HepG2 (cell line): ENCODE results near the gene OR8G1. TPM values are rescaled to one million over a fixed set of nuclear protein-coding genes. Genes with fewer than 3 reads are reported as not detected.

Experiments used
- ATAC-seq: fragments of 200-7000 bp; cut with Tn5 transposase; 3 replicates; pipeline ENCODE4 v1.9.1; 2020; ENCODE audit warnings: mild to moderate bottlenecking, moderate library complexity
- BruUV-seq: library from RNA; stranded (reverse); fragments of 400-500 nt; replicated peaks from 2 replicates; lab custom pipeline; 2021; lab: Mats Ljungman, UMichigan
- CTCF ChIA-PET: fragments of 300-600 bp; formaldehyde crosslinking; extraction: SDS; loops from one replicate; lab custom pipeline; 2021; ENCODE audit warnings: low total read pairs, inconsistent platforms, low intra/inter-chr PET ratio; lab: Yijun Ruan, JAX
- POLR2A ChIA-PET: fragments of 350-600 bp; sonication (Branson Sonifier 250); formaldehyde crosslinking; loops from one replicate; lab custom pipeline; 2020; ENCODE audit warnings: antibody characterized with exemption, inconsistent platforms; lab: Yijun Ruan, JAX
- DNase-seq: peaks from one replicate; pipeline ENCODE4 v3.0.0-alpha.2; 2015; ENCODE audit warnings: low spot score
- FAIRE-seq: peaks from 3 replicates; lab custom pipeline; 2011; peaks lifted over from hg19 to GRCh38; lab: Jason Lieb, UNC
- H2AFZ ChIP-seq: one replicate; pipeline ENCODE4 v1.6.1; 2011; ENCODE audit warnings: low read length, inconsistent platforms
- H3K27ac ChIP-seq: fragments of 300-600 bp; 3 replicates; pipeline ENCODE4 v1.8.0; 2011; ENCODE audit warnings: mixed run types, mild to moderate bottlenecking, mixed read lengths, low read length, inconsistent platforms; ENCODE audit not compliant: insufficient read depth; ENCODE audit errors: extremely low read length
- H3K27me3 ChIP-seq, 2 experiments: fragments of 200-600 bp in 1 of 2; 2 replicates in 1 of 2; 3 replicates in 1 of 2; pipeline versions ENCODE4 v1.6.0 to v1.8.0; 2011; ENCODE audit warnings: low read length in 2 of 2, mild to moderate bottlenecking in 2 of 2, moderate library complexity in 2 of 2, inconsistent platforms in 1 of 2; ENCODE audit not compliant: insufficient read depth in 2 of 2, control insufficient read depth in 1 of 2
- H3K36me3 ChIP-seq, 2 experiments: fragments of 200-600 bp in 1 of 2; replicated peaks in 1 of 2; 2 replicates in 1 of 2; 3 replicates in 1 of 2; pipeline versions ENCODE4 v1.5.1 to v1.8.0; 2011; ENCODE audit warnings: low read length in 2 of 2, inconsistent platforms in 1 of 2; ENCODE audit not compliant: insufficient read depth in 2 of 2, control insufficient read depth in 1 of 2
- H3K4me1 ChIP-seq: 2 replicates; pipeline ENCODE4 v1.5.1; 2012; ENCODE audit warnings: low read length, inconsistent platforms; ENCODE audit not compliant: insufficient read depth
- H3K4me2 ChIP-seq: 2 replicates; pipeline ENCODE4 v1.6.0; 2011; ENCODE audit warnings: low read depth, low read length, inconsistent platforms
- H3K4me3 ChIP-seq, 3 experiments: fragments of 200-600 bp in 1 of 3; sonication (generic), shearing (Covaris generic) in 1 of 3; replicated peaks in 1 of 3; 2 replicates each; pipeline ENCODE4 v1.5.1; 2011 to 2016; ENCODE audit warnings: low read length in 3 of 3, inconsistent platforms in 2 of 3, low read depth in 2 of 3, mild to moderate bottlenecking in 2 of 3, control low read depth in 1 of 3, mixed read lengths in 1 of 3; ENCODE audit not compliant: insufficient read depth in 1 of 3
- H3K79me2 ChIP-seq: one replicate; pipeline ENCODE4 v1.6.1; 2011; ENCODE audit warnings: low read length, inconsistent platforms; ENCODE audit not compliant: insufficient read depth
- H3K9ac ChIP-seq: 2 replicates; pipeline ENCODE4 v1.6.0; 2011; ENCODE audit warnings: mild to moderate bottlenecking, low read depth, low read length, inconsistent platforms; ENCODE audit not compliant: insufficient read depth
- H3K9me3 ChIP-seq: 2 replicates; pipeline ENCODE4 v1.5.1; 2012; ENCODE audit warnings: mild to moderate bottlenecking, low read length
- H4K20me1 ChIP-seq: 2 replicates; pipeline ENCODE4 v1.6.0; 2011; ENCODE audit warnings: inconsistent platforms, mild to moderate bottlenecking, low read length, moderate library complexity; ENCODE audit not compliant: insufficient read depth
- BATF2 ChIP-seq: sonication (generic); formaldehyde crosslinking; IDR thresholded peaks from 2 replicates; pipeline ENCODE4 v1.8.0; 2022; ENCODE audit warnings: mild to moderate bottlenecking, missing genetic modification reagents, moderate library complexity
- CERS6 ChIP-seq: sonication (generic); formaldehyde crosslinking; IDR thresholded peaks from 2 replicates; pipeline ENCODE4 v1.5.0; 2020; ENCODE audit warnings: missing genetic modification reagents
- CHCHD3 ChIP-seq: sonication (generic); formaldehyde crosslinking; IDR thresholded peaks from 2 replicates; pipeline ENCODE4 v1.8.0; 2022; ENCODE audit warnings: mild to moderate bottlenecking, missing genetic modification reagents, moderate library complexity
- DMAP1 ChIP-seq: IDR thresholded peaks from 2 replicates; pipeline ENCODE4 v1.6.1; 2016
- DNMT3B ChIP-seq: conservative IDR thresholded peaks from 2 replicates; pipeline ENCODE4 v1.6.1; 2016; ENCODE audit warnings: missing biosample characterization, control low read depth
- FOXK2 ChIP-seq: fragments of 450-650 bp; IDR thresholded peaks from 2 replicates; pipeline ENCODE4 v1.6.1; 2016
- GATAD2A ChIP-seq: IDR thresholded peaks from 2 replicates; pipeline ENCODE4 v1.6.1; 2016
- NR2F6 ChIP-seq, 2 experiments: IDR thresholded peaks; 2 replicates each; pipeline ENCODE4 v1.6.1; 2016; ENCODE audit warnings: antibody characterized with exemption in 1 of 2, mild to moderate bottlenecking in 1 of 2
- TBX2 ChIP-seq: sonication (generic); formaldehyde crosslinking; IDR thresholded peaks from 2 replicates; pipeline ENCODE4 v1.5.0; 2020; ENCODE audit warnings: missing genetic modification reagents, mild to moderate bottlenecking, borderline replicate concordance
- ZBTB33 ChIP-seq: sonication (generic); formaldehyde crosslinking; IDR thresholded peaks from 2 replicates; pipeline ENCODE4 v1.4.0; 2020; ENCODE audit warnings: missing genetic modification reagents
- ZNF136 ChIP-seq: sonication (generic); formaldehyde crosslinking; IDR thresholded peaks from 2 replicates; pipeline ENCODE4 v1.8.1; 2022; ENCODE audit warnings: low read depth, mild to moderate bottlenecking, moderate library complexity, missing genetic modification reagents
- ZNF710 ChIP-seq: sonication (generic); formaldehyde crosslinking; IDR thresholded peaks from 2 replicates; pipeline ENCODE4 v1.5.0; 2020; ENCODE audit warnings: mild to moderate bottlenecking, missing genetic modification reagents, borderline replicate concordance
- ZNF747 ChIP-seq: sonication (generic); formaldehyde crosslinking; IDR thresholded peaks from 2 replicates; pipeline ENCODE4 v1.8.1; 2023; ENCODE audit warnings: missing genetic modification reagents, mild to moderate bottlenecking, borderline replicate concordance
- ZNF75D ChIP-seq: sonication (generic); formaldehyde crosslinking; IDR thresholded peaks from 2 replicates; pipeline ENCODE4 v1.8.1; 2023; ENCODE audit warnings: missing genetic modification reagents, mild to moderate bottlenecking, borderline replicate concordance
- WGBS: methylation state at CpG from one replicate; pipeline ENCODE4 v1.1.6; 2017; ENCODE audit warnings: low lambda C conversion rate; 5-methylcytosine and 5-hydroxymethylcytosine counted together
- in situ Hi-C: cut with HindIII; loops from 2 replicates; pipeline ENCODE4 v1.10.0; 2017; ENCODE audit warnings: low pct_unique_long_range_greater_than_20kb; ENCODE audit not compliant: extremely low pct_ligation_motif_present
- intact Hi-C: fragments of 100-400 bp; cut with micrococcal nuclease; formaldehyde crosslinking; loops from one replicate; pipeline ENCODE4 v1.10.0; 2022; ENCODE audit not compliant: unreplicated experiment
- polyA plus RNA-seq, 8 experiments: library from polyadenylated mRNA; depleted of rRNA in 3 of 8; stranded (reverse) in 7 of 8; unstranded in 1 of 8; fragments of >200 nt; fragmentation: Illumina TruSeq in 4 of 8; extraction: Trizol in 4 of 8; gene quantifications; 2 replicates each; pipeline versions ENCODE4 v1.2.1 to v1.2.3, GENCODE V29; 2011 to 2016; ENCODE audit warnings: low read depth in 4 of 8, missing spikeins in 1 of 8, mixed read lengths in 1 of 8; ENCODE audit not compliant: insufficient read depth in 1 of 8
- total RNA-seq, 5 experiments: library from RNA; depleted of rRNA; stranded (reverse); fragments of >200 nt; fragmentation: Illumina TruSeq; extraction: Trizol; gene quantifications; 2 replicates each; pipeline ENCODE4 v1.2.3, GENCODE V29; 2016; ENCODE audit warnings: low read depth in 1 of 5

The OR8G1 gene
- total and polyA plus RNA-seq, 2 of the 13 experiments (the other 11 are each of a cell fraction or from before 2014, with no cell fraction given) = not detected

GRCh38 chr11:124277207-124277606 lies 36.3 kb downstream of the OR8G1 start:
- FAIRE-seq (no peak), ATAC-seq (no peak), DNase-seq (no peak)
- in situ Hi-C loops (no loop called here), intact Hi-C loops (no loop called here)
- no peaks in the 10 kb centered on the region for H3K79me2 ChIP-seq
- no peaks in the 10 kb centered on the region for H3K27me3 ChIP-seq
- H3K36me3 ChIP-seq = no peaks in the 10 kb centered on the region
- H3K4me2 ChIP-seq = no peak overlapping the region
- H3K9me3 ChIP-seq = peaks cover 9% of the 10 kb centered on the region; the same call in 1 of the 2 replicates
- H3K4me3 ChIP-seq = no peak overlapping the region
- H2AFZ ChIP-seq = no peak overlapping the region
- no peak for TF ChIP-seq CHCHD3
- no peak for TF ChIP-seq NR2F6 (IDR thresholded peaks at IDR 0.05)
- no peak for TF ChIP-seq NR2F6 (CRISPR knock-in tag; IDR thresholded peaks at IDR 0.05)
- TF ChIP-seq BATF2 (CRISPR knock-in tag) = no peak
- no peak for TF ChIP-seq FOXK2
- TF ChIP-seq ZNF710 (CRISPR knock-in tag) = no peak
- 0% methylated on average over 2 of the region's 3 CpGs for WGBS
- BruUV-seq = no TSS peak
- H3K4me1 ChIP-seq = no peaks in the 10 kb centered on the region
- H3K27ac ChIP-seq = no peak overlapping the region
- ChIA-PET POLR2A (no interaction called here), CTCF (no interaction called here)
- no peak overlapping the region for H3K9ac ChIP-seq
- no peaks in the 10 kb centered on the region for H4K20me1 ChIP-seq

GRCh38 chr11:124277804-124278203 lies 36.9 kb downstream of the OR8G1 start:
- ChIA-PET CTCF (no interaction called here), POLR2A (no interaction called here)
- Histone ChIP-seq H3K4me3 (no peak overlapping the region), H3K79me2 (no peaks in the 10 kb centered on the region), H3K9me3 (peaks cover 9% of the 10 kb centered on the region; the same call in 1 of the 2 replicates), H4K20me1 (no peaks in the 10 kb centered on the region), H2AFZ (no peak overlapping the region), H3K36me3 (no peaks in the 10 kb centered on the region), H3K27me3 (no peaks in the 10 kb centered on the region), H3K27ac (no peak overlapping the region), H3K4me1 (no peaks in the 10 kb centered on the region), H3K9ac (no peak overlapping the region), H3K4me2 (no peak overlapping the region)
- intact Hi-C loops (no loop called here), in situ Hi-C loops (no loop called here)
- ATAC-seq (peak; percentile 38; the same call in 1 of the 3 replicates), FAIRE-seq (no peak), DNase-seq (no peak)
- 7% methylated on average over 3 of the region's 3 CpGs for WGBS
- BruUV-seq = no TSS peak
- no peak for TF ChIP-seq DNMT3B (CRISPR knock-in tag)
- no peak for TF ChIP-seq TBX2 (CRISPR knock-in tag)
- no peak for TF ChIP-seq ZNF747 (CRISPR knock-in tag)
- TF ChIP-seq ZBTB33 = no peak
- no peak for TF ChIP-seq CERS6 (CRISPR knock-in tag)
- TF ChIP-seq DMAP1 (CRISPR knock-in tag) = no peak
- no peak for TF ChIP-seq ZNF75D
- no peak for TF ChIP-seq GATAD2A
- no peak for TF ChIP-seq ZNF136 (CRISPR knock-in tag)
